ENCODE data around the gene LRMDA.

DNA sequence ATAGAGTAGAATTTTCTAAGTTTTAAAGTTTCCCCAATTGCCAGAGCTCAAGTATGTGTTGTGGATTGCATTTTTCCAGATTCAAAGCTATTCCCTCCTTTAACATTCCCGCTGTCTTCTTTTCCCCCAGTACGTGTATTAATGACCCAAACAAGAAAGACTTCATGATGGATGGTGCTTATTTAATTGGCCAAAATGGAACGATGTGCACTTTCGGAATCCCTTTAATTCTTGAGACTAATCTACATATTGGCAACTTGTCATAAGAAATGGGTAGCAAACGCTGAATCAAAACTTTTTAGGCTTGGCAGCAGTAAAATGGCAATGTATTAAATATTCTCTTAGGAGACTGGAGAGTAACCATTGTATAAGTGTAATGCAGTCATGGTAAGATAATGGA, 753.2 kb downstream of the LRMDA start:
- TF ChIP-seq, protein P1, sequence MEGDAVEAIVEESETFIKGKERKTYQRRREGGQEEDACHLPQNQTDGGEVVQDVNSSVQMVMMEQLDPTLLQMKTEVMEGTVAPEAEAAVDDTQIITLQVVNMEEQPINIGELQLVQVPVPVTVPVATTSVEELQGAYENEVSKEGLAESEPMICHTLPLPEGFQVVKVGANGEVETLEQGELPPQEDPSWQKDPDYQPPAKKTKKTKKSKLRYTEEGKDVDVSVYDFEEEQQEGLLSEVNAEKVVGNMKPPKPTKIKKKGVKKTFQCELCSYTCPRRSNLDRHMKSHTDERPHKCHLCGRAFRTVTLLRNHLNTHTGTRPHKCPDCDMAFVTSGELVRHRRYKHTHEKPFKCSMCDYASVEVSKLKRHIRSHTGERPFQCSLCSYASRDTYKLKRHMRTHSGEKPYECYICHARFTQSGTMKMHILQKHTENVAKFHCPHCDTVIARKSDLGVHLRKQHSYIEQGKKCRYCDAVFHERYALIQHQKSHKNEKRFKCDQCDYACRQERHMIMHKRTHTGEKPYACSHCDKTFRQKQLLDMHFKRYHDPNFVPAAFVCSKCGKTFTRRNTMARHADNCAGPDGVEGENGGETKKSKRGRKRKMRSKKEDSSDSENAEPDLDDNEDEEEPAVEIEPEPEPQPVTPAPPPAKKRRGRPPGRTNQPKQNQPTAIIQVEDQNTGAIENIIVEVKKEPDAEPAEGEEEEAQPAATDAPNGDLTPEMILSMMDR (IDR thresholded peaks at IDR 0.05): no peak
- TF ChIP-seq POLR2A (IDR thresholded peaks at IDR 0.05): no peak
- TF ChIP-seq POLR2AphosphoS5 (IDR thresholded peaks at IDR 0.05): no peak
